Measurements from ENCODE around the gene KIF3B. TPM values are rescaled to one million over a fixed set of nuclear protein-coding genes. Genes with fewer than 3 reads are reported as not detected.
"Not testable (repeated sequence)": the region's sequence is repeated elsewhere in the genome, so short reads cannot be mapped to it uniquely, and the experiment has no call there.

KIF3B gene
- total RNA-seq, 5 donors from 2014 or later (not counting 1 experiment from before 2014, with no cell fraction given): 11.3 to 14.6 (median 13.6) TPM

- CTCF ChIA-PET; ATAC-seq (replicated peaks in 1 of 4); H3K27me3 Mint-ChIP-seq; POLR2A ChIA-PET; H3K4me3 Mint-ChIP-seq; H3K9me3 Mint-ChIP-seq; H3K27ac ChIP-seq (ENCODE audit: low read length); DNase-seq; H3K9me3 ChIP-seq; H3K36me3 Mint-ChIP-seq; H3K27me3 ChIP-seq (replicated peaks in 1 of 2; ENCODE audit: control insufficient read depth in 2 of 2, extremely low read depth in 1 of 2, insufficient read depth in 2 of 2, low read length in 1 of 2); H3K4me3 ChIP-seq (ENCODE audit: control insufficient read depth in 1 of 2, extremely low read depth in 1 of 2, low read length in 1 of 2): not testable (repeated sequence)
- peaks cover 8 to 17% of the 10 kb centered on the region in 2 donors for H3K36me3 ChIP-seq (ENCODE audit: control insufficient read depth in 2 of 2, extremely low read depth in 1 of 2, insufficient read depth in 1 of 2, low read length in 1 of 2)
- Mint-ChIP-seq H3K4me1 (peaks cover 48 to 53% (median 51%) of the 10 kb centered on the region in 3 donors), H3K27ac (peak overlapping the region; percentile 19 to 74)
- 93% methylated on average over 6 of the region's 9 CpGs for WGBS (ENCODE audit: insufficient coverage)
- peaks cover 25 to 30% of the 10 kb centered on the region in 2 experiments for H3K4me1 ChIP-seq (ENCODE audit: control insufficient read depth in 1 of 2, extremely low read depth in 1 of 2, insufficient read depth in 2 of 2, low read length in 2 of 2)
Measured at GRCh38 chr20:32383441-32383840, 106.0 kb downstream of the KIF3B start.

Other genes starting within 250 kb of the KIF3B start
- 1 to 10 TPM in 1 of 5 donors, under 1 TPM in 4; 0.29 to 1.5 (median 0.73) TPM for gene HCK, start 225.4 kb upstream of the KIF3B start, total RNA-seq
- gene TM9SF4, start 167.9 kb upstream of the KIF3B start, total RNA-seq: 10 to 100 TPM; 32.6 to 42.3 (median 38.0) TPM
- gene PLAGL2, start 69.9 kb upstream of the KIF3B start, total RNA-seq: 10 to 100 TPM; 12.6 to 18.2 (median 16.3) TPM
- 10 to 100 TPM; 13.2 to 20.6 (median 17.7) TPM for gene POFUT1, start 69.8 kb upstream of the KIF3B start, total RNA-seq
- gene ASXL1, start 80.7 kb downstream of the KIF3B start, total RNA-seq: 100 to 1,000 TPM; 122 to 204 (median 137) TPM

Measured in T-cell (primary cell).